HepG2 (cell line): ENCODE data around the gene NOSIP. TPM values are rescaled to one million over a fixed set of nuclear protein-coding genes. Genes with fewer than 3 reads are reported as not detected.

ENCODE experiments used
- ERF ChIP-seq: IDR thresholded peaks from 2 replicates; pipeline ENCODE4 v1.6.1; 2018; ENCODE audit warnings: missing biosample characterization, missing genetic modification reagents
- GTF2F1 ChIP-seq: fragments of 150-350 bp; IDR thresholded peaks from 2 replicates; pipeline ENCODE4 v1.6.1; 2014; ENCODE audit warnings: low read length
- HNF4G ChIP-seq, 2 experiments: sonication (generic) in 1 of 2; formaldehyde crosslinking in 1 of 2; IDR thresholded peaks; 2 replicates each; pipeline versions ENCODE4 v1.4.0 to v1.6.1; 2011 to 2020; ENCODE audit warnings: borderline replicate concordance in 2 of 2, low read depth in 2 of 2, mild to moderate bottlenecking in 2 of 2, low read length in 1 of 2, missing genetic modification reagents in 1 of 2, moderate library complexity in 1 of 2
- MAFF ChIP-seq: IDR thresholded peaks from 2 replicates; pipeline ENCODE4 v1.6.1; 2011; ENCODE audit warnings: low read depth, low read length, improper control_type of control experiment
- ZMYM4 ChIP-seq: sonication (generic); formaldehyde crosslinking; IDR thresholded peaks from 2 replicates; pipeline ENCODE4 v1.8.1; 2023; ENCODE audit warnings: mild to moderate bottlenecking, missing genetic modification reagents
- ZNF264 ChIP-seq: sonication (generic); formaldehyde crosslinking; IDR thresholded peaks from 2 replicates; pipeline ENCODE4 v1.4.0; 2020; ENCODE audit warnings: missing genetic modification reagents
- ZNF644 ChIP-seq: IDR thresholded peaks from 2 replicates; pipeline ENCODE4 v1.6.1; 2016; ENCODE audit warnings: low read depth
- polyA plus RNA-seq, 8 experiments: library from polyadenylated mRNA; depleted of rRNA in 3 of 8; stranded (reverse) in 7 of 8; unstranded in 1 of 8; fragments of >200 nt; fragmentation: Illumina TruSeq in 4 of 8; extraction: Trizol in 4 of 8; gene quantifications; 2 replicates each; pipeline versions ENCODE4 v1.2.1 to v1.2.3, GENCODE V29; 2011 to 2016; ENCODE audit warnings: low read depth in 4 of 8, missing spikeins in 1 of 8, mixed read lengths in 1 of 8; ENCODE audit not compliant: insufficient read depth in 1 of 8
- total RNA-seq, 5 experiments: library from RNA; depleted of rRNA; stranded (reverse); fragments of >200 nt; fragmentation: Illumina TruSeq; extraction: Trizol; gene quantifications; 2 replicates each; pipeline ENCODE4 v1.2.3, GENCODE V29; 2016; ENCODE audit warnings: low read depth in 1 of 5
- TF ChIP-seq, protein P1 (sequence below): sonication (generic); formaldehyde crosslinking; conservative IDR thresholded peaks from 2 replicates; pipeline ENCODE4 v1.4.0; 2020; ENCODE audit warnings: mild to moderate bottlenecking, missing genetic modification reagents, moderate library complexity
- TF ChIP-seq, protein P2 (sequence below): fragments of 450-650 bp; IDR thresholded peaks from 2 replicates; pipeline ENCODE4 v1.6.1; 2017
- TF ChIP-seq, protein P3 (sequence below): sonication (generic); formaldehyde crosslinking; IDR thresholded peaks from 2 replicates; pipeline ENCODE4 v1.4.0; 2020; ENCODE audit warnings: missing genetic modification reagents
- TF ChIP-seq, protein P4 (sequence below), 2 experiments: sonication (generic) in 1 of 2; formaldehyde crosslinking in 1 of 2; IDR thresholded peaks; 2 replicates each; pipeline versions ENCODE4 v1.5.1 to v1.6.1; 2011 to 2020; ENCODE audit warnings: borderline replicate concordance in 1 of 2, low read depth in 1 of 2, low read length in 1 of 2, mild to moderate bottlenecking in 1 of 2, missing genetic modification reagents in 1 of 2, moderate library complexity in 1 of 2
- TF ChIP-seq, protein P5 (sequence below): sonication (generic); formaldehyde crosslinking; IDR thresholded peaks from 2 replicates; pipeline ENCODE4 v1.4.0; 2020; ENCODE audit warnings: missing genetic modification reagents, borderline replicate concordance
- TF ChIP-seq, protein P6 (sequence below): sonication (generic); formaldehyde crosslinking; IDR thresholded peaks from 2 replicates; pipeline ENCODE4 v1.4.0; 2020; ENCODE audit warnings: mild to moderate bottlenecking, missing genetic modification reagents

Gene NOSIP
- total and polyA plus RNA-seq, 2 of the 13 experiments (the other 11 are each of a cell fraction or from before 2014, with no cell fraction given) = 54.3 to 78.0 TPM

DNA sequence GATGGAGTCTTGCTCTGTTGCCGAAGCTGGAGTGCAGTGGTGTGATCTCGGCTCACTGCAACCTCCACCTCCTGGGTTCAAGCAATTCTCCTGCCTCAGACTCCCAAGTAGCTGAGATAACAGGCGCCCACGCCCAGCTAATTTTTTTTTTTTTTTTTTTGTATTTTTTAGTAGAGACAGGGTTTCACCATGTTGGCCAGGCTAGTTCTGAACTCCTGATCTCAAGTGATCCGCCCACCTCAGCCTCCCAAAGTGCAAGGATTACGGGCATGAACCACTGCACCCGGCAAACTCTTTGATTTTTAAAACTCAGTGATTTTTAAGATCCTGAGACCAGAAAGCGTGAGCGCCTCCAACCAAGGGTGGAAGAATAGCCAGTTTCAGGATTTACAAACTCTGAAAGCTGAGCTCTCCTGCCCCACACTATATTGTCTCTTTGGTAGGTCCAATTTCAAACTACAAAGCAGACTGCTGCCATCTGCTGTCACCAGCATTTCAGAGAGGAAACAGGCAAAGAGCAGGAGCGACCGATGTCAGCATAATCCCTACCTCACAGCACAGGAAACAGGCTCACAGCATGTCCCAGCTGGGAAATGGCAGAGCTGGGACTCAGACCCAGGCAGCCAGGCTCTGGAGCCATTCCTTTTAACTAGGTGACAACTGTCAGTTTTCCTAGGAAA lies 9.2 kb downstream of the NOSIP start (continued):
- TF ChIP-seq, protein P1, sequence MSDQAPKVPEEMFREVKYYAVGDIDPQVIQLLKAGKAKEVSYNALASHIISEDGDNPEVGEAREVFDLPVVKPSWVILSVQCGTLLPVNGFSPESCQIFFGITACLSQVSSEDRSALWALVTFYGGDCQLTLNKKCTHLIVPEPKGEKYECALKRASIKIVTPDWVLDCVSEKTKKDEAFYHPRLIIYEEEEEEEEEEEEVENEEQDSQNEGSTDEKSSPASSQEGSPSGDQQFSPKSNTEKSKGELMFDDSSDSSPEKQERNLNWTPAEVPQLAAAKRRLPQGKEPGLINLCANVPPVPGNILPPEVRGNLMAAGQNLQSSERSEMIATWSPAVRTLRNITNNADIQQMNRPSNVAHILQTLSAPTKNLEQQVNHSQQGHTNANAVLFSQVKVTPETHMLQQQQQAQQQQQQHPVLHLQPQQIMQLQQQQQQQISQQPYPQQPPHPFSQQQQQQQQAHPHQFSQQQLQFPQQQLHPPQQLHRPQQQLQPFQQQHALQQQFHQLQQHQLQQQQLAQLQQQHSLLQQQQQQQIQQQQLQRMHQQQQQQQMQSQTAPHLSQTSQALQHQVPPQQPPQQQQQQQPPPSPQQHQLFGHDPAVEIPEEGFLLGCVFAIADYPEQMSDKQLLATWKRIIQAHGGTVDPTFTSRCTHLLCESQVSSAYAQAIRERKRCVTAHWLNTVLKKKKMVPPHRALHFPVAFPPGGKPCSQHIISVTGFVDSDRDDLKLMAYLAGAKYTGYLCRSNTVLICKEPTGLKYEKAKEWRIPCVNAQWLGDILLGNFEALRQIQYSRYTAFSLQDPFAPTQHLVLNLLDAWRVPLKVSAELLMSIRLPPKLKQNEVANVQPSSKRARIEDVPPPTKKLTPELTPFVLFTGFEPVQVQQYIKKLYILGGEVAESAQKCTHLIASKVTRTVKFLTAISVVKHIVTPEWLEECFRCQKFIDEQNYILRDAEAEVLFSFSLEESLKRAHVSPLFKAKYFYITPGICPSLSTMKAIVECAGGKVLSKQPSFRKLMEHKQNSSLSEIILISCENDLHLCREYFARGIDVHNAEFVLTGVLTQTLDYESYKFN (CRISPR knock-in tag) = no peak
- TF ChIP-seq, protein P2, sequence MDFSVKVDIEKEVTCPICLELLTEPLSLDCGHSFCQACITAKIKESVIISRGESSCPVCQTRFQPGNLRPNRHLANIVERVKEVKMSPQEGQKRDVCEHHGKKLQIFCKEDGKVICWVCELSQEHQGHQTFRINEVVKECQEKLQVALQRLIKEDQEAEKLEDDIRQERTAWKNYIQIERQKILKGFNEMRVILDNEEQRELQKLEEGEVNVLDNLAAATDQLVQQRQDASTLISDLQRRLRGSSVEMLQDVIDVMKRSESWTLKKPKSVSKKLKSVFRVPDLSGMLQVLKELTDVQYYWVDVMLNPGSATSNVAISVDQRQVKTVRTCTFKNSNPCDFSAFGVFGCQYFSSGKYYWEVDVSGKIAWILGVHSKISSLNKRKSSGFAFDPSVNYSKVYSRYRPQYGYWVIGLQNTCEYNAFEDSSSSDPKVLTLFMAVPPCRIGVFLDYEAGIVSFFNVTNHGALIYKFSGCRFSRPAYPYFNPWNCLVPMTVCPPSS = no peak
- TF ChIP-seq, protein P3, sequence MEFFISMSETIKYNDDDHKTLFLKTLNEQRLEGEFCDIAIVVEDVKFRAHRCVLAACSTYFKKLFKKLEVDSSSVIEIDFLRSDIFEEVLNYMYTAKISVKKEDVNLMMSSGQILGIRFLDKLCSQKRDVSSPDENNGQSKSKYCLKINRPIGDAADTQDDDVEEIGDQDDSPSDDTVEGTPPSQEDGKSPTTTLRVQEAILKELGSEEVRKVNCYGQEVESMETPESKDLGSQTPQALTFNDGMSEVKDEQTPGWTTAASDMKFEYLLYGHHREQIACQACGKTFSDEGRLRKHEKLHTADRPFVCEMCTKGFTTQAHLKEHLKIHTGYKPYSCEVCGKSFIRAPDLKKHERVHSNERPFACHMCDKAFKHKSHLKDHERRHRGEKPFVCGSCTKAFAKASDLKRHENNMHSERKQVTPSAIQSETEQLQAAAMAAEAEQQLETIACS (CRISPR knock-in tag) = no peak
- TF ChIP-seq, protein P4, sequence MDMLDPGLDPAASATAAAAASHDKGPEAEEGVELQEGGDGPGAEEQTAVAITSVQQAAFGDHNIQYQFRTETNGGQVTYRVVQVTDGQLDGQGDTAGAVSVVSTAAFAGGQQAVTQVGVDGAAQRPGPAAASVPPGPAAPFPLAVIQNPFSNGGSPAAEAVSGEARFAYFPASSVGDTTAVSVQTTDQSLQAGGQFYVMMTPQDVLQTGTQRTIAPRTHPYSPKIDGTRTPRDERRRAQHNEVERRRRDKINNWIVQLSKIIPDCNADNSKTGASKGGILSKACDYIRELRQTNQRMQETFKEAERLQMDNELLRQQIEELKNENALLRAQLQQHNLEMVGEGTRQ (IDR thresholded peaks at IDR 0.05; ENCODE audit: low read depth, low read length) = no peak
- TF ChIP-seq, protein P4 (CRISPR knock-in tag; IDR thresholded peaks at IDR 0.05; ENCODE audit: borderline replicate concordance) = no peak
- TF ChIP-seq, protein P5, sequence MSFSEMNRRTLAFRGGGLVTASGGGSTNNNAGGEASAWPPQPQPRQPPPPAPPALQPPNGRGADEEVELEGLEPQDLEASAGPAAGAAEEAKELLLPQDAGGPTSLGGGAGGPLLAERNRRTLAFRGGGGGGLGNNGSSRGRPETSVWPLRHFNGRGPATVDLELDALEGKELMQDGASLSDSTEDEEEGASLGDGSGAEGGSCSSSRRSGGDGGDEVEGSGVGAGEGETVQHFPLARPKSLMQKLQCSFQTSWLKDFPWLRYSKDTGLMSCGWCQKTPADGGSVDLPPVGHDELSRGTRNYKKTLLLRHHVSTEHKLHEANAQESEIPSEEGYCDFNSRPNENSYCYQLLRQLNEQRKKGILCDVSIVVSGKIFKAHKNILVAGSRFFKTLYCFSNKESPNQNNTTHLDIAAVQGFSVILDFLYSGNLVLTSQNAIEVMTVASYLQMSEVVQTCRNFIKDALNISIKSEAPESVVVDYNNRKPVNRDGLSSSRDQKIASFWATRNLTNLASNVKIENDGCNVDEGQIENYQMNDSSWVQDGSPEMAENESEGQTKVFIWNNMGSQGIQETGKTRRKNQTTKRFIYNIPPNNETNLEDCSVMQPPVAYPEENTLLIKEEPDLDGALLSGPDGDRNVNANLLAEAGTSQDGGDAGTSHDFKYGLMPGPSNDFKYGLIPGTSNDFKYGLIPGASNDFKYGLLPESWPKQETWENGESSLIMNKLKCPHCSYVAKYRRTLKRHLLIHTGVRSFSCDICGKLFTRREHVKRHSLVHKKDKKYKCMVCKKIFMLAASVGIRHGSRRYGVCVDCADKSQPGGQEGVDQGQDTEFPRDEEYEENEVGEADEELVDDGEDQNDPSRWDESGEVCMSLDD (CRISPR knock-in tag) = no peak
- no peak for TF ChIP-seq ZNF264 (CRISPR knock-in tag)
- TF ChIP-seq, protein P6, sequence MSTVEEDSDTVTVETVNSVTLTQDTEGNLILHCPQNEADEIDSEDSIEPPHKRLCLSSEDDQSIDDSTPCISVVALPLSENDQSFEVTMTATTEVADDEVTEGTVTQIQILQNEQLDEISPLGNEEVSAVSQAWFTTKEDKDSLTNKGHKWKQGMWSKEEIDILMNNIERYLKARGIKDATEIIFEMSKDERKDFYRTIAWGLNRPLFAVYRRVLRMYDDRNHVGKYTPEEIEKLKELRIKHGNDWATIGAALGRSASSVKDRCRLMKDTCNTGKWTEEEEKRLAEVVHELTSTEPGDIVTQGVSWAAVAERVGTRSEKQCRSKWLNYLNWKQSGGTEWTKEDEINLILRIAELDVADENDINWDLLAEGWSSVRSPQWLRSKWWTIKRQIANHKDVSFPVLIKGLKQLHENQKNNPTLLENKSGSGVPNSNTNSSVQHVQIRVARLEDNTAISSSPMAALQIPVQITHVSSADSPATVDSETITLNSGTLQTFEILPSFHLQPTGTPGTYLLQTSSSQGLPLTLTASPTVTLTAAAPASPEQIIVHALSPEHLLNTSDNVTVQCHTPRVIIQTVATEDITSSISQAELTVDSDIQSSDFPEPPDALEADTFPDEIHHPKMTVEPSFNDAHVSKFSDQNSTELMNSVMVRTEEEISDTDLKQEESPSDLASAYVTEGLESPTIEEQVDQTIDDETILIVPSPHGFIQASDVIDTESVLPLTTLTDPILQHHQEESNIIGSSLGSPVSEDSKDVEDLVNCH (CRISPR knock-in tag) = no peak
- peak; percentile 48; the same call in 1 of the 2 replicates for TF ChIP-seq ZMYM4
- TF ChIP-seq ERF (CRISPR knock-in tag) = 0 out of 2 replicates have a peak, but pooled peaks have one; percentile 37
- TF ChIP-seq ZNF644 (CRISPR knock-in tag) = no peak
- peak; percentile 21; the same call in 1 of the 2 replicates for TF ChIP-seq HNF4G (IDR thresholded peaks at IDR 0.05; ENCODE audit: borderline replicate concordance, low read depth, low read length)
- TF ChIP-seq HNF4G (CRISPR knock-in tag; IDR thresholded peaks at IDR 0.05; ENCODE audit: borderline replicate concordance, low read depth) = no peak
- TF ChIP-seq GTF2F1 = no peak
- peak; percentile 64 for TF ChIP-seq MAFF
